B cell (primary cell): ENCODE results near the gene CNTNAP3B.
"Not testable (repeated sequence)": the region's sequence is repeated elsewhere in the genome, so short reads cannot be mapped to it uniquely, and the experiment has no call there.

Experiments
- CTCF ChIP-seq: fragments of 200-600 bp; IDR thresholded peaks from one replicate; pipeline ENCODE4 v1.8.0; 2022; ENCODE audit warnings: antibody characterized with exemption, mild to moderate bottlenecking
- EZH2 ChIP-seq: IDR thresholded peaks from 2 replicates; pipeline ENCODE4 v1.6.1; 2012; ENCODE audit warnings: borderline replicate concordance, low read depth, mild to moderate bottlenecking, moderate library complexity, low read length; ENCODE audit not compliant: insufficient read depth, poor library complexity, severe bottlenecking

GRCh38 chr9:42044422-42045010, 84.7 kb downstream of the CNTNAP3B start:
- not testable (repeated sequence) for TF ChIP-seq CTCF, EZH2
